Lower lobe of right lung (tissue), 2 donors: Measurements from ENCODE around the gene CAPN13. TPM values are rescaled to one million over a fixed set of nuclear protein-coding genes. Genes with fewer than 3 reads are reported as not detected.
A peak's percentile ranks its signal among the peaks of the same experiment; 100 is the strongest.

Source experiments
- ATAC-seq, 2 donors: fragments of 200-7000 bp; cut with Tn5 transposase; one replicate each; pipeline ENCODE4 v1.9.1; 2020 to 2022; ENCODE audit warnings: mild to moderate bottlenecking in 2 of 2, moderate library complexity in 2 of 2
- DNase-seq: peaks from one replicate; pipeline ENCODE4 v3.0.0-alpha.2; 2020
- H3K27ac ChIP-seq: fragments of 200-600 bp; one replicate; pipeline ENCODE4 v1.8.0; 2022
- H3K27me3 ChIP-seq: fragments of 200-600 bp; one replicate; pipeline ENCODE4 v1.8.0; 2022; ENCODE audit warnings: low read depth
- H3K36me3 ChIP-seq: fragments of 200-600 bp; one replicate; pipeline ENCODE4 v1.8.0; 2022; ENCODE audit warnings: mild to moderate bottlenecking
- H3K4me1 ChIP-seq: fragments of 200-600 bp; one replicate; pipeline ENCODE4 v1.8.0; 2022
- H3K4me3 ChIP-seq: fragments of 200-600 bp; one replicate; pipeline ENCODE4 v1.8.0; 2022; ENCODE audit warnings: mild to moderate bottlenecking
- H3K9me3 ChIP-seq: fragments of 200-600 bp; one replicate; pipeline ENCODE4 v1.8.0; 2022
- CTCF ChIP-seq: fragments of 200-600 bp; IDR thresholded peaks from one replicate; pipeline ENCODE4 v1.8.0; 2022; ENCODE audit warnings: antibody characterized with exemption, mild to moderate bottlenecking
- intact Hi-C: fragments of 100-400 bp; cut with DNase I; formaldehyde crosslinking; loops from one replicate; pipeline ENCODE4 v1.11.0; 2022
- total RNA-seq: library from RNA; stranded (reverse); fragmentation: NEBNext Ultra II Directional; extraction: Animal tissue kit (Norgen Biotek cat#: 25700); gene quantifications from one replicate; pipeline ENCODE4 v1.2.1, GENCODE V29; 2021
- donor health status: DM: no; HTN: yes; CAD: no; lungs with severe emphysema.

CAPN13 gene
- total RNA-seq, 1 donor from 2014 or later = 23.0 TPM

GRCh38 chr2:30706534-30707303 is 100.5 kb downstream of the CAPN13 start:
- intact Hi-C loops = loop anchor here (10.0 kb wide), 1 partner anchor 542 kb away; no protein-coding TSS in a partner anchor
- DNase-seq (peak; percentile 79), ATAC-seq (peak; percentile 57 to 72)
- peaks cover 9% of the 10 kb centered on the region for H3K9me3 ChIP-seq
- H3K4me1 ChIP-seq = peaks cover under 1% of the 10 kb centered on the region
- no peak overlapping the region for H3K4me3 ChIP-seq
- no peak overlapping the region for H3K27ac ChIP-seq
- H3K36me3 ChIP-seq = no peaks in the 10 kb centered on the region
- peak; percentile 76 for TF ChIP-seq CTCF
- no peaks in the 10 kb centered on the region for H3K27me3 ChIP-seq

GRCh38 chr2:30705711-30706533 is 101.3 kb downstream of the CAPN13 start:
- ATAC-seq (no peak), DNase-seq (no peak)
- H3K9me3 ChIP-seq = peaks cover 14% of the 10 kb centered on the region
- no peak overlapping the region for H3K4me3 ChIP-seq
- no peak overlapping the region for H3K27ac ChIP-seq
- TF ChIP-seq CTCF = no peak
- intact Hi-C loops = loop anchor here (10.0 kb wide), 1 partner anchor 541 kb away; no protein-coding TSS in a partner anchor
- H3K36me3 ChIP-seq = no peaks in the 10 kb centered on the region
- H3K27me3 ChIP-seq = no peaks in the 10 kb centered on the region
- no peaks in the 10 kb centered on the region for H3K4me1 ChIP-seq

- Histone ChIP-seq H3K27me3 (no peaks in the 10 kb centered on the region), H3K4me3 (no peak overlapping the region), H3K36me3 (no peaks in the 10 kb centered on the region), H3K9me3 (peaks cover 14% of the 10 kb centered on the region), H3K27ac (no peak overlapping the region), H3K4me1 (no peaks in the 10 kb centered on the region)
- no peak for ATAC-seq
- no peak for DNase-seq
- TF ChIP-seq CTCF = no peak
- intact Hi-C loops = loop anchor here (10.0 kb wide), 1 partner anchor 540 kb away; no protein-coding TSS in a partner anchor
Measured at GRCh38 chr2:30705056-30705455, 102.2 kb downstream of the CAPN13 start.

- DNase-seq = no peak
- ATAC-seq = no peak
- intact Hi-C loops = loop anchor here (10.0 kb wide), 1 partner anchor 540 kb away; no protein-coding TSS in a partner anchor
- Histone ChIP-seq H3K4me3 (no peak overlapping the region), H3K36me3 (no peaks in the 10 kb centered on the region), H3K27ac (no peak overlapping the region), H3K9me3 (peaks cover 14% of the 10 kb centered on the region), H3K4me1 (no peaks in the 10 kb centered on the region), H3K27me3 (no peaks in the 10 kb centered on the region)
- TF ChIP-seq CTCF = no peak
Measured at GRCh38 chr2:30704309-30705020, 102.8 kb downstream of the CAPN13 start.

GRCh38 chr2:30702694-30703093 is 104.6 kb downstream of the CAPN13 start:
- peak in 1 of 2 donors; percentile 64 for ATAC-seq
- DNase-seq = no peak
- peaks cover 14% of the 10 kb centered on the region for H3K9me3 ChIP-seq
- H3K4me1 ChIP-seq = no peaks in the 10 kb centered on the region
- no peak for TF ChIP-seq CTCF
- H3K36me3 ChIP-seq = no peaks in the 10 kb centered on the region
- intact Hi-C loops = loop anchor here (10.0 kb wide), 1 partner anchor 538 kb away; no protein-coding TSS in a partner anchor
- no peak overlapping the region for H3K27ac ChIP-seq
- H3K27me3 ChIP-seq = no peaks in the 10 kb centered on the region
- no peak overlapping the region for H3K4me3 ChIP-seq
